Upper lobe of left lung (tissue), 4 donors: ENCODE data around the gene GDF10.

Experiments used
- EP300 ChIP-seq, 4 donors: sonication (generic); formaldehyde crosslinking; IDR thresholded peaks; one replicate each; pipeline ENCODE4 v1.5.1; 2017; ENCODE audit warnings: antibody characterized with exemption in 4 of 4, control low read depth in 2 of 4
- POLR2A ChIP-seq, 4 donors: fragments of 450-650 bp; IDR thresholded peaks; one replicate each; pipeline ENCODE4 v1.5.1; 2016 to 2017; ENCODE audit warnings: antibody characterized with exemption in 4 of 4, mild to moderate bottlenecking in 2 of 4
- POLR2AphosphoS5 ChIP-seq, 2 donors: sonication (generic); formaldehyde crosslinking; IDR thresholded peaks; one replicate each; pipeline ENCODE4 v1.5.1; 2017; ENCODE audit warnings: antibody characterized with exemption in 2 of 2
- TF ChIP-seq, protein P1 (sequence below), 6 experiments: fragments of 450-650 bp in 4 of 6; fragments of 200-600 bp in 2 of 6; sonication (generic) in 2 of 6; IDR thresholded peaks; one replicate each; pipeline ENCODE4 v1.5.1; 2016 to 2019; ENCODE audit warnings: antibody characterized with exemption in 6 of 6

DNA sequence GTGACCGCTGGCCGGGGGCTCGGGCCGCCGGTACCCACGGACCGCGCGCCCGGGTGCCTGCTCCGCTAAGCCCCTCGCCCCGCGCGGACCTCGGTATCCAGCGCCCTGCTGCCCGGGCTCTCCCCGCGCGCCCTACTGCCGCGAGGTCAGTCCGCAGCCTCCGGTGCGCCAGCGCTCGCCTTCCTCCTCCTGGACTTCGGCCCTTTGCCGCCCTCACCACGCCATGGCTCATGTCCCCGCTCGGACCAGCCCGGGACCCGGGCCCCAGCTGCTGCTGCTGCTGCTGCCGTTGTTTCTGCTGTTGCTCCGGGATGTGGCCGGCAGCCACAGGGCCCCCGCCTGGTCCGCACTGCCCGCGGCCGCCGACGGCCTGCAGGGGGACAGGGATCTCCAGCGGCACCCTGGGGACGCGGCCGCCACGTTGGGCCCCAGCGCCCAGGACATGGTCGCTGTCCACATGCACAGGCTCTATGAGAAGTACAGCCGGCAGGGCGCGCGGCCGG is 483 bp downstream of the GDF10 start:
- TF ChIP-seq, protein P1, sequence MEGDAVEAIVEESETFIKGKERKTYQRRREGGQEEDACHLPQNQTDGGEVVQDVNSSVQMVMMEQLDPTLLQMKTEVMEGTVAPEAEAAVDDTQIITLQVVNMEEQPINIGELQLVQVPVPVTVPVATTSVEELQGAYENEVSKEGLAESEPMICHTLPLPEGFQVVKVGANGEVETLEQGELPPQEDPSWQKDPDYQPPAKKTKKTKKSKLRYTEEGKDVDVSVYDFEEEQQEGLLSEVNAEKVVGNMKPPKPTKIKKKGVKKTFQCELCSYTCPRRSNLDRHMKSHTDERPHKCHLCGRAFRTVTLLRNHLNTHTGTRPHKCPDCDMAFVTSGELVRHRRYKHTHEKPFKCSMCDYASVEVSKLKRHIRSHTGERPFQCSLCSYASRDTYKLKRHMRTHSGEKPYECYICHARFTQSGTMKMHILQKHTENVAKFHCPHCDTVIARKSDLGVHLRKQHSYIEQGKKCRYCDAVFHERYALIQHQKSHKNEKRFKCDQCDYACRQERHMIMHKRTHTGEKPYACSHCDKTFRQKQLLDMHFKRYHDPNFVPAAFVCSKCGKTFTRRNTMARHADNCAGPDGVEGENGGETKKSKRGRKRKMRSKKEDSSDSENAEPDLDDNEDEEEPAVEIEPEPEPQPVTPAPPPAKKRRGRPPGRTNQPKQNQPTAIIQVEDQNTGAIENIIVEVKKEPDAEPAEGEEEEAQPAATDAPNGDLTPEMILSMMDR (IDR thresholded peaks at IDR 0.05): peak in 1 of 6 experiments; percentile 28
- TF ChIP-seq POLR2A (IDR thresholded peaks at IDR 0.05) (no peak), POLR2AphosphoS5 (IDR thresholded peaks at IDR 0.05) (no peak), EP300 (IDR thresholded peaks at IDR 0.05) (no peak)
